NK-92 treated with Interleukin-12 subunit alpha and Interleukin-12 subunit beta, amount 100 ng/mL, for 24 hours (cell line): Measurements from ENCODE around the gene PRKN.

Experiments
- DNase-seq: peaks from one replicate; lab custom pipeline; 2025; lab: John Stamatoyannopoulos, UW

Gene PRKN

DNA sequence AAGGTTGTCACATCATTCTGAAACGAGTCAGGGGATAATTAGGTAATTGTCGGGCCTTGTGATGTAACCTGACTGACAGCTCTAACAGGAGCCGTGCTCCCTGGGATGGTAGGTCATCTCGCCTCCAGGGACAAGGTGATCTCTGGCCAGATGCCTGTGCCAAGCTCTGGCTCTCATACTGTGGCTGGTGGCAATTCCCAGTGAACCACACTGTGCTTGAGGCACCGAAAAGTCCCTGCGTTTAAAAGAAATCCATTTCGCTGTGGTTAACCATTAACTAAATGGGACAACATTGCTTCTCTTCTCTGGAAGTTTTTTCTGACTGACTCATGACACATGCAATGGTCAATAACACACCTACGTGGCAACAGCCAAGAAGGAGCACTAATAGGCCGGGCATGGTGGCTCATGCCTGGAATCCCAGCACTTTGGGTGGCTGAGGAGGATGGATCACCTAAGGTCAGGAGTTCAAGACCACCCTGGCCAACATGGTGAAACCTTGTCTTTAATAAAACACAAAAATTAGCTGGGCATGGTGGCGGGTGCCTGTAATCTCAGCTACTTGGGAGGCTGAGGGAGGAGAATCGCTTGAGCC lies 669.2 kb downstream of the PRKN start:
- DNase-seq = no peak

DNA sequence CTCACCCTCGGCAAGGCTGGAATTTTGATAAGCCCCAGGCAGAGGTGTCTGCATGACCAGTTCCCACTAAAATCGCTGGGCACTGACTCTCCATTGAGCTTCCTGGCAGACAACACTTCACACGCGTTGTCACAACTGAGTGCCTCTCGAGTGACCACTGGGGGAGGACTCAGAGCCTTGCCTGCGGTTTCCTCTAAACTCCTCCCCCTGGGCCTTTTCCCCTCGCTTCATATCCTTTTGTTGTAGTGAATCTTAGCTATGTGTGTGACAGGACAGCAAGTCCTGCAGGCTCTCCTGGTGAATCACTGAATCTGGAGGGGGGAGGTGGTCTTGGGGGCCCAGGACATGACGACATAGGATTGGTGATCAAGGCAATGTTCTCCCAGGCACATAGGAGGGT lies 670.8 kb downstream of the PRKN start:
- DNase-seq = no peak

DNA sequence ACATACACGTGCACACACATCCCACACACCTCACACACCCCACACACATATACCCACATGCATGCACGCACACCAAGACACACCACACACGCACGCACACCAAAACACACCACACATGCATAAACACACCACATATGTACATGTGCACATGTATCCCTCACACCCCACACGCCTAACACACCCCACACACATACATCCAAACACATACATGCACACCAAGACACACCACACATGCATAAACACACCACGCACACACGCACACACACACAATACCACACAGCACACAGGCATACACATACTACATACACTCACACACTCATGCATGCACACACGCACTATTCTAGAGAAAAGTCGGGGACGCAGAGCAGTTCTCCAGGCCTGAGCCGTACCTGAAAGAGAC lies 671.5 kb downstream of the PRKN start:
- DNase-seq = no peak

DNA sequence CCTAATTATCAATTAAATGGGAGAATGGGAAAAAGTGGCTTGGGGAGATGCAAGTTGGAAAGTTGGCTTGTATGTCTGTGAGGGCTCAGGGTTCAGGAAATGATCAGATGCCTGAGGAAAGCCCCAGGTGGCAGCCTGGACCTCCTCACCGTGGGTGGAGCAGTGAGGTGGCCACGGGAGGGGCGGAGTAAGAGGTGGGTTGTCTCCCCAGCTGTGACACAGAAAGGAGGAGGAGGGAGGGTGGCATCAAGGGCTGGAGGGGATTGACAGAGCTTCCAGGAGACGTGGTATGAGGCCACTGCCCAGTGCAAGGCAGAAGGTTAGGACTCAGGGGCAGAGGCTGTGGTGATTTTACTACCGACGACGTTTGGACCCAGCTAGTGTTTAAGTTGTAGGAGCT lies 672.2 kb downstream of the PRKN start:
- peak; percentile 39 for DNase-seq

DNA sequence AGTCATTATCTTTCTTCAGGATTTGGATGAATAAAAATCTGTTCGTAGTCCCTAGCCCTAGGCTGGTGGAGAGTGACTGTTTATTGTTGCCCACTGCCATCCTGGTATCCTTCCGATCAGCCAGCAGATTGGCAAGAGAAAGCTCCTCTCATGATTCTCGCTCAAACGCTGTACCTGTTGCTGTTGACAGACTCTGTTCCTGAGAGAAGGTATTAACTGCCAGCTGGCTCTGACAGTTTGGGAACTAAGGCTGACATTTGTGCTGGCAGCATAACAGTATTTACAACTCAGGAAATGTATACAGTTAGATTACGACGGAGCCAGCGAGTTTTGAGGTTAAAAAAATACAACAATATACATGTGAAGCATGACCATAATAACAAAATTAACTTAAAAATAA lies 674.5 kb downstream of the PRKN start:
- no peak for DNase-seq

DNA sequence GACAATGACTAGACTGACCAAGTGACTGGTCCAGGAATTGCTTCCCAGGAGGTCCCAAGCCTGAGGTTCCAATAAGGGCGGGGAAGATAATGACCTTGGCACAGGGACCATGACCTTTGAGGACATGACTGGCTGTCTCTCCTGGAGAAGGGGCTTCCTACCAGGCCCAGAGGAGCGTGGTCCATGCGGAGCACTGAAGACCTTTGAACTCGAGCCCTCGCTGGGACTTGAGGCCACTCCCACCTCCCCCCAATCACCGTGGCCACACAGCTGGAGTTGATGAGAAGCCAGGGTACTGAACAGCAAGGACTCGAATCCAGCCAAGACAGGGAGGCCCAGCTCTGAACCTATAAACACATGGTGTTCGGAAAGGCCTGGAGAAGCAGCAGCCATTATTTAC lies 677.0 kb downstream of the PRKN start:
- no peak for DNase-seq

DNA sequence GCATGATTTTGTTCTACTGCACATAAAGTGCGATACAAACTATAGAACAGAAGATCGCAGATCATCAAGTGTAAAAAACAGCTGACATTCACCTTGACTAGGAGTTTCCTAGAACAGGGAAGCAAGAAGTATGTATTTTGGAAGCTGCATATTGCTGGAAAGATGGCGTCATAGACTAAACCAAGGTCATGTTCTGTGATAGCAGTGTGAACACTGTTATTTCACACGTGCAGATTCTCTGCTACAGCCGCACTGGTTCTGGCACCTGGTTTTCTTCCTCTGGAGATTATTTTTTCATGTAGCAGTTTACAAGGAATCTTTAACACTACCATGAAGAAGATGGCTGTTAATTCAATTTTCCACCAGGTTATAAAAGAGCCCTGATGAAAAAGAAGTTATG lies 681.2 kb downstream of the PRKN start:
- no peak for DNase-seq

DNA sequence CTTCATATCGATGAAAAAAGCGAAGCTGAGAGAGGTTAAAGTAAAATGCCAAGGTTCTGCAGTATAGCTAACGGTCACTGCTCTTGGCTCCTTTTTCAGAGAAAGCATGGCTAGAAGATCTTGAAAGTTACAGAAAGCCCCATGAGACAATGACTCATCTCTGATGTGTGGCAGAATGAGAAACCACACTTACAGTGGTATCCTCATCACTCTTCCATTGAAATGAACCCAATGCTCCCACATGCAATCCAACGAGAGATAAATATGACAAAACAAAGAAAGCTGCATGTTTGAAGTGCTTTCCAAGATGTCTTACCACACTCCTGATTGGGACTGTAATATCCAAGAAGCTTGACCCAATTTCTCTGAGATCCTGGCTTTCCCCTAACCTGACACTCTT lies 694.9 kb downstream of the PRKN start:
- no peak for DNase-seq

DNA sequence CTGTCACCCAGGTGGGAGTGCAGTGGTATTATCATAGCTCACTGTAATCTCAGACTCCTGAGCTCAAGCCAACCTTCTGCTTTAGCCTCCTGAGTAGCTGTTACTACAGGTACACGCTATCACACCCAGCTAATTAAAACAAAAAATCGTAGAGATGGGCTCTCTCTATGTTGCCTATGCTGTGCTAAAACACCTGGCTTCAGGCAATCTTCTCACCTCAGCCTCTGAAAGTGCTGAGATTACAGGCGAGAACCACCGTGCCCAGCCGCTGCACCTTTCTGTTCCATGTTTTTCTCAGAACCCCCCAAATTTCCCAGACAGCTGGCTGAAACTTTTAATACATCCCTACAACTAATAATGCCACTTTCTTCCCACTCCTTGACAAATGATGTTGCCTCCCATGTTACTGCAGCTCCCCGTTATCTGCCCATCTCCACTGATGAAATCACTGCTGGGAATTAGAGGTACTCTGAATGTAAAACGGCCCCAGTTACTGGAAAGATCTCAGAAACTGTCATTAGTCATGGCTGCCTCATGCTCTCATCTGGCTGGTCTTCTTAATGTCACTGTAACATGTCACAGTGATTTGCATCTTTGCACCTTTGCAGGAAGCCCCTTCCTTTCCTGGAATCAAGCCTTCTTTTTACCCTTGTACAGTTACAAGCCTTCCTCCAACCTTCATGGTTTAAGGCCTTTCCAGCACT lies 697.5 kb downstream of the PRKN start:
- no peak for DNase-seq

DNA sequence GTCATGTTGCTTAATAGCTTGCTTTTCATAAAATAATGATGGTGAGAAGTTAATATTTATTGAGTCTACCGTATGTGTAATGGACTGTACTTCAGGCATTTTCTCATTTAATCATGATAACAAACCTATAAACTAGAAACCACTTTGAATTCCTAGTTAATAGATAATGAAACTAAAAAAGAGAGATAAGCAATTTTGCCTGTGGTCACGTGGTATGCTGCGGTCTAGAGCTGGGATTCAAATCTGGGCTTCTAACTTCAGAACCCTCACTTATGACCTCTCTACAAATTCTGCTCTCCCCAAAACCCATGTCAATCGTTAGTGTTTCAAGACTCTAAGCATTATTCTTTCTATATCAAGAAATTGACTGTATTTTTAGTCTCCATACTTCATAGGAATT lies 700.7 kb downstream of the PRKN start:
- DNase-seq = no peak

DNA sequence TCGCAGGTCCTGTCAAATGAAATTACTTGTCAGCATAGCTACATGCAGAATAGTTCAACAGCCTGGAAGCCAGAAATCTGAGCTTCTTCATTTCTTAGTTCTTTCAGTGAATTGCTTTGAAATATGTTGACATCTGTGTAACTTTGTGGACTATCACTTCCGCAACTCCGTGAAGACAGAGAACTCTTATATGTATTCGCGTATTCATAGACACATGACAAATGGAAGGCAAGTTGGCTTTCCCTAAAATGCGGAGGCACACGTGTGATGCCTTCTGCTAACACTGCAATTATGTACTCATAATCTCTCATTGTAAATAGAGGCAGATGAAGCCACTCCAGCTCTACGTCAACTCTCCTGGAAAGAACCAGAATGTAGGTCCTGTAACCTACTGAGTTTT lies 701.5 kb downstream of the PRKN start:
- no peak for DNase-seq

DNA sequence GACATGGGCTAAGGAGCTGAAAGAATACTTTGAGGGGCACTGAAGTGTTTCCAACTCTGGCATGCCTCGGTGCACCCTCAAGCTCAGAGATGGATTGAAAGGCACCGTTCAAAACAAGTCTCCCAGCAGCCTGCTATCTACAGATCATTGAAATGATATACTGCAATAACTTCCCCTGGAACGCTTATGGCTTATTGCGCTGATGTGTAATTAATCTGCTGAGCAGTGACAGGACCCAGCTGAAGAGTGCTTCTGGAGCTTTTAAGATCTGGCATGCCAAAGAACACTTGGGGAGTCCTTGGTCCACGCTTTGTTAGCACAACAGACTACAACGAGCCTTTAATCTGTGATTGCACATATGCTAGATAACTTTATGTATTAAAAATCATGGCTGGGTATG lies 708.2 kb downstream of the PRKN start:
- no peak for DNase-seq

DNA sequence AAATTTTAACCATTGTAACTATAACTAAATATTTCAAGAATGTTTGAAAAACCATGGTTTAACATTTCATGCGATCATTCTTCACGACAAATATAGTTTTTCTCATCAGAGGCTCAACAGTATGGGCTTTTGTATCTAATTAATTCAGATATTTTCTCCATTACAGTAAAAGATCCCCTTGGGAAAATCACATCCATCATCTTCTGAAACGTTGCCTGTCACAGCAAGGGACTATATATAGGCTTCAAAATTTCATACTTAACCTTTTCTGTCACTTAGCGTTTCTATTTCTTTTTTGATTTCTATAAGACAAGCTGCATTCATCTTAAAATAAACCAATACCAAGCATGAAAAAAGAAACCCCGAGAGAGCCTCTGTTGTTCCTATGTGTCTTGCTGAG lies 710.0 kb downstream of the PRKN start:
- no peak for DNase-seq

DNA sequence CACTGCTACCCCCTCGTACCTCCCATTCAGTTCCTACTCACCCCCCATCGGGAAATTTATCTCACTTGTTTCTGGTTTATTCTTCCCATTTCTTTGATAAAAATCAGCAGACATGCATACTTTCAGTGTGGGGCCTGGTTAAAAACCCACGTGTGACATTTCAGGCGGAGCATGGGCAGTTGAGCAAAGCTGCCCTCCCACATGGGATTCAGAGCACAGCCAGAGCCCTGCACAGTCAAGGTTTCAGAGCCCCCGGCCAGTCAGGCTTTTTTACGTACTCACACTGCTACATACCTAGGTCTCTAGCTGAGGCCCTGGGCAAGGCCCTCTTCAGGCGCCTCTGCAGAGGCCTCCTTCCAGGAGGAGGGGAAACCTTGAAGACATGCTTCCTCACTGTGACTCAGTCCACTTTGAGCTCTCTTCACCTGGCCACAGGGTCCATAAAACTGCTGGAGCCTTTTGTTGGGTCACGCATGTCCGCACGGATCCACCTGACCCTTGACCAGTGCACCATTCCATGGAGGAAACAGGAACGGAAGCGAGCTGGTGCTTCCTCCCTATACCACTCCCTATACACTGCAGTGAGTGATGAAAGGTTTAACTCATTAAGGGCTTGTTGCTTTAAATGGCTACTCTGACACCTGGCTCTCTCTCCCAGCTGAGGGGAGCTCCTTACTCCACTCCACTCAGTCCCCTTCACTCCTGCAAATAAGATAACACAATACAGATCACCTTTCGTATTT lies 713.3 kb downstream of the PRKN start:
- no peak for DNase-seq

DNA sequence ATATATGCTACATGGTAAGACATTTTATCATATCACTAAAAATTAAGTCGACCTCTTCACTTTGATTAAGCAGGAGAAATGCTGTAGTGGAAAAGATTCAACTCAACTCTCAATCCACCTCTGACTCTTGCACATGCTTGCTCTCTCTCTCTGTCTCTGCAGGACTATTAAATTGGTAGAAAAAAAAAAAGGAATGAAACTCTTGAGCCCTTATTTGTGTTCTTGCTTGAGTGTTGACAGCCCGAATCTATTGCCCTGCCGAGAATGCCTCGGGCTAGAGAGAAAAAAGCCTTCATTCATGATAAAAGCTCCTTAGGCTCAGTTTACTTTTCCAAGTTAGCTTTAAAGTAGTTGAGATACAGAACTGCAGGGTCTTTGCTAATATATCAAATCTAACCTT lies 722.2 kb downstream of the PRKN start:
- no peak for DNase-seq

DNA sequence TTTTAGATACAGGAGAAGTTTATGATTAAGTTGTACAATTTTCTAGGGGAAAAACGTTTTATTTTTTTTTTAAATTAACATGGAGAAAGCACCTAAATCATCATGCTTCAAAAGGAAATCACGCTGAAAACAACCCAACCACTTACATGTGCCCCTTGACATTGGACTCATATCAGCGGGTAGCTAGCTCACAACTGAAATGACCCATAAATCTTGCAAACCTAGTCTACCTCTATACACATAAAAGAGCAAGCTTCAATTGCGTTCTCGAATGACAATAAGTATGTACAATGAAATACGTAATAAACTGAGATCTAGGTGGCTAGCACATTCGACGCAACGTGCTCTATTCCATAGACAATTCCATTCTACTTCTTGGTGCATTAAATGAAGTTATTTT lies 730.8 kb downstream of the PRKN start:
- no peak for DNase-seq

DNA sequence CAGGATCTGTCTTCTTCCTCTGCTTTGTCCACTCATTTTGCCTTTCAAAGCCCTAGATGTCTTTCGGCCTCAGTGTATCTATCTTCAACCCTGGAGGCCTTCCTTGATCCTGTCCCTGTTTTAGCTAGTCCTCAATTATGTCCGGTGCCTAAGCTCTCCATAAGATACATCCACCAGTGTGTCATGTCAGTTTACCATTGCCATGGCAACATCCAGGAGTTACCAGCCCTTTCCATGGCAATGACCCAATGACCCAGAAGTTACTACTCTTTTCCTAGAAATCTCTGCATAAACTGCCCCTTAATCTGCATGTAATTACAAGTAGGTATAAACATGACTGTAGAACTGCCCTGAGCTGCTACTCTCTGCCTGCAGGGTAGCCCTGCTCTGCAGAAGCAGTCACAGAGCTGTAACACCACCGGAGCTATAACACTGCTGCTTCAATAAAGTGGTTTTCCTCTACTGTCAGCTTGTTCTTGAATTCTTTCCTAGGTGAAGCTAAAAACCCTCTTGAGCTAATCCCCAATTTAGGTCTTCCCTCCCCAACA lies 741.6 kb downstream of the PRKN start:
- no peak for DNase-seq

DNA sequence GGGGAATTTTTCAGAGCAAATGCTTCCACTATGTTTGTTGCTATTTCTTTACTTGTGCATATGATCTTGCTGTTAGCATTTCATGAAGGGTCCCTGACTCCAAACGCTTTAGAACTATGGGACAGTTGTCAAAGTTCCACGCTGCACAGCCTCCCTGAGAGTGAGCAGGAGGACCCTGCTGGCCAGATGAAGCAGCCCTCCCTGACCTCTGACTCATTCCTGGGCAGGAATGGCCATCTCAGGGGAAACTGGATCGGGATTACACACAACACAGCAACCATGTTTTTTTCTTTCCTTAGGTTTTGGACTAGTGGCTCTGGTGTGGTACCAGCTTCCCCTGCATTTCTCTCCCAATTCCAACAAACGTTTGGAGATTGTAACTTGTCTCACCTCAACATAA lies 742.9 kb downstream of the PRKN start:
- no peak for DNase-seq

DNA sequence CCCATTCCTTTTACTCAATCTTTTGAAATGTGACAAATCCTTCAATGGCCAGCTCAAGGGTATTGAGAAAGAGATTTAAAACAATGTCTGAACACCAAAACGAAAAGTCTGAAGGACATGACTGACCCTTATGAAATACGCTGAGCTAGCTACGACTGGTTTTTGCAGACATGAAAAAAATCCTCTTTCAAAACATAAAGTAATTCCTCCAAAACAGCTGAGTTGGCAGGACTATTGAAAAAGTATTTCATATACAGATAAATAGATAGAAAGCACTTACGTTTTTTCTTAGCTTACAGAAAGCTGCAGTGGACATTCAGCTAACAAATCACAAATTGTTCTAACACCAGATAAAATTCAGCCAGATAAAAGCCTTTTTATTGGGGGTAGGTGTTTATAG lies 751.0 kb downstream of the PRKN start:
- no peak for DNase-seq

DNA sequence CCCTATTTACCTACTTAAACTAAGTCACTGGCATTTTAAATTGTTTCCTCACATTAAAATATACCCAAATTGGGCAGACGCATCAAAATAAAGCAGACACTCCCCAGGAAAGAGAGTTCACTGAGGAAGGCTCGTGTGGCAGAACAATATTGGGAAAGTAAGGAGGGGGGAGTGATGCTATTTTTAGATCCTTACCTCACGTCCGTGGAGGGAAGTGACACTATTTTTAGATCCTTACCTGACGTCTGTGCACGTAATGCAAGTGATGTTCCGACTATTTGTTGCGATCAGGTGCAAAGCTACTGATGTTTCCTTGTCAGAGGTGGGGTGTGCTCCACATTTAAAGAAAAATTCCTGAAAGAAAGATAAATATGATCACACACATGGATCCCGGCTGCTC lies 754.5 kb downstream of the PRKN start:
- DNase-seq = no peak

DNA sequence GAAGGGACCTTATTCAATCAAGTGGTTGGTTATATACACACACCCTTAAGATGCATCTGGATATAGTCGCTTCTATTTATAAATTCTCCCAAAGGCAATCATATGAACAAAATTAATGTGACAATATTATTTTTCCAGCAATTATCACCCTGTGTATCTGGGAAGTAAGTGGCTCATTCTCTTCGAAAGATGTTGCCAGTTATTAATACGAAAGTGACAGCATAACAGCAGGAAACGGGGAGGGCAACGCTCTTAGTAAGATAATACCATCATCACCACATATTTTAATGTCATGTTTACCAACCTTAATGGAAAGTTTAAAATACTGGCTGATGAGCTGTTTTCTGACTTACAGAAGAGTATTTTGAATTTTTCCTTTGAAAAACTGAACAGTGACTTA lies 756.5 kb downstream of the PRKN start:
- no peak for DNase-seq

DNA sequence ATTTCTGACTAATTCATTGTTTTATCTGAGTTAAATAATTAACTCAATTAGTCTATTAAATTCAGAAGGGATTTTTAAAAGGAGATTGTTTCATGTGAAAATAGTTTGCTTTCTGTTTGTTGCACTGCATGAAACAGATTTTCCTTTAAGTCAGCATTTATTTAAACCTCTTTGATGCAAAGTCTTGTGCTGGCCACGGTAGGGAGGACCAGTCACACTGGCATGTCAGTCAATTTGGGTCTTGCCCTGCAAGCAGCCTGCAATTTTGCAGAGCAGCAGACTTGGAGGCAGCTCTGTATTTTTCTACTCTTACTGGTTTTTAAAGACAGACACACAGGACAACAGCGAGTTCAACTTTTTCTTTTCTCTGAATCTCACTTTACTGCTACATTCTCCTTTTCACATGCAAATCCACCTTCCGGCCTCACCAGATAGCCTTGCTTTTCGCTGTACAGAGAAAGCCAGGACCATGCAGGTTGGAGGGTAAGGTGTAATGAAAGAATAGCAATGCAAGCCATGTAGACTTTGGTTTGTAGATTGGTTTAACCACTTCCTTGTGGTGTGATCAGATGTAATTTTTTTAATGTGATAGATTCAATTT lies 763.8 kb downstream of the PRKN start:
- no peak for DNase-seq

DNA sequence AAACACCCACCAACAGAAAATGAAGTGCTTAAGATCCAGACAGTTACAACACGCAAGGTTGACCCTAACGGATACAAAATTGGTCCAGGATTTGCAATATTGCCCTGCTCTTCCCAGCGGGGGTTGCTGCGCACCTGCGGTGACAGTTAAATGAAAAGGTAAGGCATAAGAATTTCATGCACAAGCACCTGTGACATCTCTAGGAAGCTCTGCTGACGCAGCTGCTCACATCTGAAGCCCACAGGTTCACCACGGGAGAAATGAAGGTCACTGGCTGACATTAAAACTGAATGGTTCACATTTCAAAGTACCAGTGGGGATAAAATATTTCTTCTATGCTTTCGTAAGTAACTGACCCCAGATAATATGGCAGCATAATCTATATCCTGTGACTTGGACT lies 764.4 kb downstream of the PRKN start:
- DNase-seq = no peak
